ENCODE results near the gene TMEM158.
A peak's percentile ranks its signal among the peaks of the same experiment; 100 is the strongest.

TMEM158 gene

DNA sequence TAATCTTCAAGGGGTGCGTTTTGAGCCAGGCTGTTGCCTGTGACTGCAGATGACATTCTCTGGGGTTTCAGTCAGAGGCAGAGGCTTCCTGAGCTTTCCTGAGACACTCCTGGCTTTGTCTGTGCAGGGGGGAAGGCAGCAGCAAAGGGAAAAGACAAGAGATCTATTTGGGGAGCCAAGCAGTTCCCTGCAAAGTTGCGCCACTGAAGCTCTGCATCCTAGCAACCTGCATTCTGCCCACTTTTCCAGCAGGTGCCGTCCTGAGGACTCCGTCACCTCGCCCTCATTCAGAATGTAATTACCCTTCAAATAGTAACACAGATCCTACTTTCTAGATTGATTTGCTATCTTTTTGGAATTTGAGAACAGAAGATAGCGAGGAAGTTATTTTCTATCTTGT lies 1.9 kb upstream of the TMEM158 start:
- DNase-seq: no peak

- DNase-seq: no peak
These were observed 1.2 kb upstream of the TMEM158 start for GRCh38 chr3:45227071-45227820.

DNA sequence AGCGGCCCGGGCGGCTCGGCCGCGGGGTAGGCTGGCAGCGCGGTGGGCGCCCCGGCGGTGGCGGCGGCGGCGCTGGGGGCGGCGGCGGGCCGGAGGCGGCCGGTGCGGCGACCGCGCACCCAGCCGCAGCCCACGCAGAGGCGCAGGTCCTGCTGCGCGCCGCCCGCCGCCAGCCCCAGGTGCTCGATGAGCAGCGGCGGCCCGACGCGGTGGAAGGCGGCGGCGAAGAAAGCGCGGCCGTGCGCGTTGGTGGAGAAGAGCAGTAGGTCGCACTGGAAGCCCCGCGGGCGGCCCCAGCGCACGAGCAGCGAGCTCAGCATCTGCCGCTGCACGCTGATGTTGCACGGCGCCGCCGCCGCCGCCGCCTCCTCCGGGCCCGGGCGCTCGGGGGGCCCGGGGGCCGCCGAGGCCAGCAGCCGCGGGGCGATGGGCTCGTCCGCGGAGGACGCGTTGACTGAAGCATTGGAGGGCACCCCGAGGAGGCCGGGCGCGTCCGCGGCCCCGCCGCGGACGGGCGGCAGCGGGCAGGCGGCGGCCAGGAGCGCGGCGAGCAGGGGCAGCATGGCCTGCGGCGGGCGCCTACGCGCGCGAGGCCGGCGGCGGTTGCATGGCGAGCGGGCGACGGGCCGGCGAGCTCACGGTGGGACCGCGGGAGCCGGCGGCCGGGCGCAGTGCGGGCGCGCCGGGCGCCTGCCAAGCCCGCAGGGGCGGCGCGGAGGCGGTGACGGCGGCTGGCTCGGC lies 452 bp downstream of the TMEM158 start:
- peak; percentile 40 for DNase-seq

- peak; percentile 36 for DNase-seq
These were observed 1.1 kb downstream of the TMEM158 start for GRCh38 chr3:45224824-45225464.

GRCh38 chr3:45223889-45224727 lies 2.0 kb downstream of the TMEM158 start:
- no peak for DNase-seq

GRCh38 chr3:45219694-45220093 lies 6.4 kb downstream of the TMEM158 start:
- no peak for DNase-seq

GRCh38 chr3:45218578-45219390 lies 7.3 kb downstream of the TMEM158 start:
- no peak for DNase-seq

DNA sequence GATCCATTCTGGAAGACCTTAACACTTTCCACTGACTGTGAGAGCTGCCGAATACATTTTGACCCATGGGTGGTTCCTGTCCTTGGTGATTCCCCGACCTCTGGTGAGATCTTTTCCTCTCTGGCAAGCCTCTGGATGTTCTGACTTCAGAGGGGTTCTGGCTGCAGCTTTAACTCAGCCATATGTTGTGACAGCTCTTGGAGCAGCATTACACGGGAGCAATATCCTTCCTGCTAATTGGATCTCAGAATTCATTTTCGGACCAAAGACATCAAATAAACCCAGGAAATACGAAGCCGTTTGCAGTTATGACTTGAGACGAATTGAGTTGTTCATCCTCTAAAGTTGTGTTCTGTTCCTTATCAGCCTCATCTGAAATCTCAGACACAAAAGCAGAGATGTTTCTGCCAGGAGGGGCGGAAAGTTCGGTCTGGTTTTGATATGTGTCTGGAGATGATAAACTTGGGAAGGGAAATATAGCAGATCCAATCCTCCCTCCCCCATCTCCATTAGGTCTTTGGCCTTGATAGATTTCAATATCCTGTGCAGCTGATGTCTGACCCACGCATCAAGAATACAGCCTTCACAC lies 10.0 kb downstream of the TMEM158 start:
- DNase-seq: no peak

- DNase-seq: no peak
These were observed 10.6 kb downstream of the TMEM158 start for GRCh38 chr3:45215466-45215865.

DNA sequence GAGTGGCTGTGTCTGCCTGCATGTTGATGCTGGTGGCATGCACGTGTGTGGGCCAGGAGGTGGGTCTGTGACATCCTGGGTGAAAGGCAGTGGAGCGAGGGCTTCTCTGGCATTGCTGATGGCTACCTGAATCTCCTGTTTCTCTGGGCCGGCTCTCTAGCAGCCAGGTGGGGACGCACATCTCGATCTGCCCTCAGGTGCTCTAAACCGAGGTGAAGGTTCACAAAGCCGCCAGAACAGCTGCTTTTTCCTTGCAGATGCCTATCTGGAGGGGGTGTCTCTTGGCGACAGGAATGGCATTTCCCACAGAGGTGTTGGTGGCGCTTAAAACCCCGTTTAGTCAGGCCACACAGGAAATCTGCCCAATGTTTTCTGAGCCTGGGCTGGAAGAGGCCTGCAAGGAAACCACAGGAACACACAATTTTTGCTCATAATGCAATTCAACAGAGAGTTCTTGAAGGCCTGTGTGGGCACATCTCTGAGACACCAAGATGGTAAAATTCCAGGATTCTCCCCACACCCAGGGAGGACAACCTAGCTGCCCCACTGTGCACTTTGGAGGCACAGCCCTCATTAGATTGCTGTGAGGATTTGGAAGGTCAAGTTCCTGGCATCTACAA lies 11.9 kb downstream of the TMEM158 start:
- no peak for DNase-seq

DNA sequence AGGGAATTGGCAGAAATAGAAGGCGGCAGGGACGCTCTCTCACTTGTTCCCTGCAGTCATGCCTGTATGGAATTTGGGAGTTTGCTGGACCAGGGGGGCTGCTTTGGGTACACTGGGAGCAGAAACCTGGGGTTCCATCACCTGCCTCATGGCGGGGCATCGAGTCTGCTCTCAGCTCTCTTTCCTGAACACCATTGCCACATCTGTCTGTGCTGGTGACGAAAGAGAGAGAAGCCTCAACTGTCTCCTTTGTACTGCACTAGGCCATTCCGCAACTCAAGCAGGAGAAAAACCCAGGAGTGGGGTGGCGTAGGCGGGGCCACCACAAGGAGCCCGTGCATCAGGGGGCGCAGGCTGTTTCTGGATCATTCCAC lies 14.0 kb downstream of the TMEM158 start:
- no peak for DNase-seq

- DNase-seq: no peak
These were observed 14.5 kb downstream of the TMEM158 start for GRCh38 chr3:45211466-45212094.

DNA sequence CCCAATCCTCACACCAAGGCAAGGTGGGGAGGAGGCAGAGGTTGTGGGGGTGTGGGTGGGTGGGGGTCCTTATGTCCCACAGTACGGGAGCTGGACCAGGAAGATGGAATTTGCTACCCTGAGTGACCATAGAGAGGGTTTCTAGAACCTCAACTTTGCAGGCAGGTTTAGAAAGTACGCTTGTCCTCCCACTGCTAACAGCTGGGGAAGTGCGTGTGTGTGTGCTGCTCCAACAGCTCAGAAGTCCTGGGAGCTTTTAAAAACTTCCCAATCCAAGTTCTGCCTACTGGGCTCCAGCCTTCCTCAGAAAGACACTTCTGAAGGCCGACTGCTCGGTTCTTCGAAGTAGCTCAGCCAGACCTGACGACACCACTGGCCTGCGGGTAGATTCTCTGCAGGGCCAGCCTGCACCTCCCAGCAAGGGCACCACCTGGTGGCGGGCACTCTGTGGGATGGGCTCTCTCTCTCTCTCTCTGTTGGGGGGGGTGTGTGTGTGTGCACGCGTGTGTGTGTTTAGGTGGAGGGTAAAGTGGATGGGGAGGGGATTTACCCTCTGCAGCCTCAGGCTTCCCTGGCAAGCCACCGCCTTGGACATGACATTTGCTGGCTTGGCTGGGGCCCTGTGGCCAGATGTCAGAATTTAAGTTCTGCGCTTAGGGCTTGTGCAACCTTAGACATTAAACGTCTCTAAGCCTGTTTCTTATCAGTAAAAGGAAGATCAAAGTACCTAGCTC lies 15.6 kb downstream of the TMEM158 start:
- peak; percentile 80 for DNase-seq

DNA sequence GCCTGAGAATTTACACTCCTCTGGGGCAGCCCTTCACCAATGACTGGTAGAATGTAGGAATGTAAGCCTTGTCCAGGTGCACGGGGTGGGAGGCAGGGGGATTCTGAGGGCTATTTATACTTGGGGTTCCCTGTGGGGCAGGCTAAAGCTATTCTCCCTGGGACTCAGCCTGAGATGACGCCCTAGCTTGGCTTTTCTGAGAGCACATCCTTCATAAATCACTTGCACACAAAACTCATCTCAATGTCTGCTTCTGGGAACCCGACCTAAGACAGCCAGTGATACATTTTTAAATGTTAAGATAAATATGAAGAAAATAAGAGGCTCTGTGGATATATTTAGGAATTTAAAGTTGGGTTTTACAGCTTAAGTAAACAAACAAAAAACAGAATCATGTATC lies 16.6 kb downstream of the TMEM158 start:
- no peak for DNase-seq

DNA sequence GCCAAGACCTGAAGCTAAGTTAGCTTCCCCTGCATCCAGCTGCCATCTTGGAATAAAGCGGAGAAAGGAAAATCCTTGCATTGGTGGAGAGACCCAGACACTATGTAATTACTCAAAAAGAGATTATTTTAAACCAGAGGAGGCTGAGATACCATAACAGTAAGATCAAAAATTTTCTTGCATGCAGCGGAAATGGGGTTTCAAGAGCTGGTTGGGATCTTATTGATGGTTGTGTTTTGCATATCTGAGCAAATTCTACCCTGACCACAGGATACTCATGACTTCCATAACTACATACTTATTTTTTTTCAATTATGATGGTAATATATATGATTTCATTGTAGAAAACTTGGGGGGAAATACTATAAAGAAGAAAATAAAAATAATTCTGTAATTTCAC lies 17.5 kb downstream of the TMEM158 start:
- DNase-seq: peak; percentile 64

- DNase-seq: no peak
These were observed 18.6 kb downstream of the TMEM158 start for GRCh38 chr3:45207446-45207845.

- DNase-seq: no peak
These were observed 21.0 kb downstream of the TMEM158 start for GRCh38 chr3:45205126-45205525.

- DNase-seq: no peak
These were observed 22.0 kb downstream of the TMEM158 start for GRCh38 chr3:45204136-45204535.

DNA sequence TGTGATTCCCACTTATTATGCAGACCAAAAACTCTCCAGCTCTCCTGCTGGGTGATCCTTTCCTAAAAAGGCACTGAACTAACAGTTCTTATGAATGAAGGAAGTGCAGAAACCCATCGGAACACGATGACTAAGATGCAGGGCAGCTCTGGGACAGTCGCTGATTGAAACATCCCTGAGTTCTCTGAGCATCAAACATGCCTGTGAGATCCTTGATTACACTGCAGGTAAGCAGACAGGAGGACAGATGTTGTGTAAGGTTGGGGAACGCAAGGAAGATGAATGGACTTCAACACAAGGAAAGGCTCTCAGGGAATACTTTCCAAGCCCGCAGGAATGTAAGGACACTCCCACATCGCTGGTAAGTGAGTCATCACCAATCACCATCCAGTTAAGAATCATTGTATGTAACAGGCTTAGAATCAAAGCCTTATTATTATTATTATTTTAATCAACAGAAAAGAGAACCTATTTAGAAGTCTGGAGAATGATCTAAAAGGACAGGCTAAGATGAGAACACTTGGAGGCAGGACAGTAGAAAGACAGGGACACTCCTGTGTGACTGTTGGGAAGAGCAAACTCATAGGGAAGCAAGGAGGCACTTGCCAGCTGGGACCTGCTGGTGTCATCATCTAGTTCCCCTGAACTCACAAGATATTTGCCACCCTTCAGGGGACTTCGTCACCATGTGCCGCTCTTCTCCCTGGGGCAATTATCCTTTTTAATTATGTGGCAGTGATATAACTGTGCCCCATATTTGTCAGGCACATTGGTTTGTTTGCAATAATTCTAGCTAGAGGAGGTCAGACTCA lies 26.0 kb downstream of the TMEM158 start:
- DNase-seq: no peak
